Right atrium auricular region (tissue), 2 donors: Measurements from ENCODE around the gene CAMTA1. TPM values are rescaled to one million over a fixed set of nuclear protein-coding genes. Genes with fewer than 3 reads are reported as not detected.

Source experiments
- DNase-seq: peaks from one replicate; pipeline ENCODE4 v3.0.0-alpha.2; 2019; ENCODE audit warnings: low spot score
- H3K27ac ChIP-seq, 2 donors: fragments of 200-600 bp; sonication (generic); 1 replicate in 1 of 2; 2 replicates in 1 of 2; pipeline ENCODE4 v1.5.1; 2016 to 2019
- H3K27me3 ChIP-seq, 2 donors: fragments of 200-600 bp; sonication (generic); one replicate each; pipeline versions ENCODE4 v1.5.1 to v1.6.0; 2017 to 2019
- H3K36me3 ChIP-seq: fragments of 200-600 bp; sonication (generic); one replicate; pipeline ENCODE4 v1.5.1; 2016
- H3K4me1 ChIP-seq, 2 donors: fragments of 200-600 bp; sonication (generic); one replicate each; pipeline versions ENCODE4 v1.5.1 to v1.6.0; 2017 to 2019
- H3K4me3 ChIP-seq, 2 donors: fragments of 200-600 bp; sonication (generic); 1 replicate in 1 of 2; 2 replicates in 1 of 2; pipeline ENCODE4 v1.5.1; 2017 to 2019; ENCODE audit warnings: mild to moderate bottlenecking in 1 of 2, moderate library complexity in 1 of 2
- H3K9me3 ChIP-seq, 2 donors: fragments of 200-600 bp; sonication (generic); one replicate each; pipeline ENCODE4 v1.5.1; 2019
- CTCF ChIP-seq, 2 donors: fragments of 200-600 bp; sonication (generic); IDR thresholded peaks; one replicate each; pipeline ENCODE4 v1.5.1; 2019; ENCODE audit warnings: antibody characterized with exemption in 2 of 2
- total RNA-seq, 2 donors: library from RNA; depleted of rRNA; stranded (reverse); fragments of >200 nt; gene quantifications; one replicate each; pipeline ENCODE4 v1.1.0, GENCODE V29; 2016

The CAMTA1 gene
- total RNA-seq, 2 donors from 2014 or later = 132 to 190 TPM

- no peak for DNase-seq
- Histone ChIP-seq H3K36me3 (no peaks in the 10 kb centered on the region), H3K4me3 (no peak overlapping the region), H3K27me3 (no peaks in the 10 kb centered on the region), H3K9me3 (peaks cover 0 to 7% of the 10 kb centered on the region in 2 donors), H3K27ac (no peak overlapping the region), H3K4me1 (peaks cover 0 to 32% of the 10 kb centered on the region in 2 donors)
- TF ChIP-seq CTCF (IDR thresholded peaks at IDR 0.05) = no peak
Measured at GRCh38 chr1:7390604-7391000, 605.3 kb downstream of the CAMTA1 start.

- DNase-seq = no peak
- Histone ChIP-seq H3K36me3 (no peaks in the 10 kb centered on the region), H3K4me3 (no peak overlapping the region), H3K27me3 (no peaks in the 10 kb centered on the region), H3K27ac (no peak overlapping the region), H3K9me3 (peaks cover 0 to 17% of the 10 kb centered on the region in 2 donors), H3K4me1 (peaks cover 0 to 24% of the 10 kb centered on the region in 2 donors)
- TF ChIP-seq CTCF (IDR thresholded peaks at IDR 0.05) = no peak
Measured at GRCh38 chr1:7393136-7393535, 607.9 kb downstream of the CAMTA1 start.

GRCh38 chr1:7395251-7395650, 610.0 kb downstream of the CAMTA1 start:
- Histone ChIP-seq H3K27ac (no peak overlapping the region), H3K4me3 (no peak overlapping the region), H3K27me3 (no peaks in the 10 kb centered on the region), H3K36me3 (no peaks in the 10 kb centered on the region), H3K9me3 (peaks cover 0 to 29% of the 10 kb centered on the region in 2 donors), H3K4me1 (peaks cover 0 to 3% of the 10 kb centered on the region in 2 donors)
- no peak for TF ChIP-seq CTCF (IDR thresholded peaks at IDR 0.05)
- no peak for DNase-seq

- Histone ChIP-seq H3K9me3 (peaks cover 0 to 29% of the 10 kb centered on the region in 2 donors), H3K36me3 (no peaks in the 10 kb centered on the region), H3K27ac (no peak overlapping the region), H3K27me3 (no peaks in the 10 kb centered on the region), H3K4me3 (no peak overlapping the region), H3K4me1 (no peaks in the 10 kb centered on the region)
- TF ChIP-seq CTCF (IDR thresholded peaks at IDR 0.05) = no peak
- DNase-seq = no peak
Measured at GRCh38 chr1:7398982-7399381, 613.7 kb downstream of the CAMTA1 start.

GRCh38 chr1:7399514-7400125, 614.4 kb downstream of the CAMTA1 start:
- Histone ChIP-seq H3K9me3 (peaks cover 0 to 29% of the 10 kb centered on the region in 2 donors), H3K27me3 (no peaks in the 10 kb centered on the region), H3K36me3 (no peaks in the 10 kb centered on the region), H3K4me1 (no peaks in the 10 kb centered on the region), H3K4me3 (no peak overlapping the region), H3K27ac (no peak overlapping the region)
- no peak for DNase-seq
- TF ChIP-seq CTCF (IDR thresholded peaks at IDR 0.05) = no peak

GRCh38 chr1:7400566-7400965, 615.3 kb downstream of the CAMTA1 start:
- H3K4me1 ChIP-seq = no peaks in the 10 kb centered on the region
- no peaks in the 10 kb centered on the region for H3K36me3 ChIP-seq
- no peak overlapping the region for H3K27ac ChIP-seq
- H3K9me3 ChIP-seq = peaks cover 0 to 22% of the 10 kb centered on the region in 2 donors
- H3K4me3 ChIP-seq = no peak overlapping the region
- DNase-seq = no peak
- TF ChIP-seq CTCF (IDR thresholded peaks at IDR 0.05) = no peak
- no peaks in the 10 kb centered on the region for H3K27me3 ChIP-seq
